GM23338 (cell line): Measurements from ENCODE around the gene ATP6V1E1. TPM values are rescaled to one million over a fixed set of nuclear protein-coding genes. Genes with fewer than 3 reads are reported as not detected.

Experiments used
- ATAC-seq: fragments of 200-7000 bp; cut with Tn5 transposase; 3 replicates; pipeline ENCODE4 v1.9.1; 2020
- DNase-seq: peaks from one replicate; pipeline ENCODE4 v3.0.0-alpha.2; 2015; ENCODE audit warnings: low spot score
- H2AFZ ChIP-seq: fragments of 200-600 bp; sonication (generic); 2 replicates; pipeline ENCODE4 v1.8.0; 2016; ENCODE audit warnings: antibody characterized with exemption, mild to moderate bottlenecking, moderate library complexity
- H3F3A ChIP-seq: fragments of 200-600 bp; sonication (generic); replicated peaks from 2 replicates; pipeline ENCODE4 v1.8.0; 2017; ENCODE audit warnings: antibody characterized with exemption, mixed run types, low read depth
- H3K27ac ChIP-seq: fragments of 200-600 bp; sonication (generic); 2 replicates; pipeline ENCODE4 v1.6.1; 2016; ENCODE audit warnings: low read depth
- H3K27me3 ChIP-seq: fragments of 200-600 bp; sonication (generic); 2 replicates; pipeline ENCODE4 v1.8.0; 2016; ENCODE audit warnings: mild to moderate bottlenecking, mixed run types, moderate library complexity; ENCODE audit not compliant: insufficient read depth
- H3K36me3 ChIP-seq: fragments of 200-600 bp; sonication (generic); 2 replicates; pipeline ENCODE4 v1.8.0; 2016; ENCODE audit warnings: mild to moderate bottlenecking; ENCODE audit not compliant: insufficient read depth
- H3K4me1 ChIP-seq: fragments of 200-600 bp; sonication (generic); 2 replicates; pipeline ENCODE4 v1.8.0; 2016; ENCODE audit warnings: mild to moderate bottlenecking, moderate library complexity; ENCODE audit not compliant: insufficient read depth
- H3K4me2 ChIP-seq: fragments of 200-600 bp; sonication (generic); 2 replicates; pipeline ENCODE4 v1.7.1; 2017; ENCODE audit warnings: mixed run types
- H3K4me3 ChIP-seq: fragments of 200-600 bp; sonication (generic); 2 replicates; pipeline ENCODE4 v1.6.1; 2016; ENCODE audit warnings: mixed run types
- H3K79me2 ChIP-seq: fragments of 200-600 bp; sonication (generic); replicated peaks from 2 replicates; pipeline ENCODE4 v1.8.0; 2017; ENCODE audit warnings: mild to moderate bottlenecking; ENCODE audit not compliant: insufficient read depth
- H3K9me2 ChIP-seq: fragments of 200-600 bp; sonication (generic); 2 replicates; pipeline ENCODE4 v1.8.0; 2017; ENCODE audit not compliant: insufficient read depth
- H4K20me1 ChIP-seq: fragments of 200-600 bp; sonication (generic); replicated peaks from 2 replicates; pipeline ENCODE4 v1.8.0; 2017; ENCODE audit warnings: mild to moderate bottlenecking; ENCODE audit not compliant: insufficient read depth
- H3K27ac Mint-ChIP-seq: 2 replicates; pipeline ENCODE4 v1.8.0; 2020; ENCODE audit warnings: inconsistent platforms, mild to moderate bottlenecking, moderate library complexity, mixed read lengths
- H3K27me3 Mint-ChIP-seq: 3 replicates; pipeline ENCODE4 v1.8.0; 2022; ENCODE audit warnings: low read depth, mild to moderate bottlenecking, moderate library complexity, mixed read lengths, inconsistent platforms; ENCODE audit not compliant: insufficient read depth, poor library complexity
- H3K36me3 Mint-ChIP-seq: 3 replicates; pipeline ENCODE4 v1.8.0; 2021; ENCODE audit warnings: low read depth, mild to moderate bottlenecking, inconsistent platforms, moderate library complexity, mixed read lengths
- H3K4me1 Mint-ChIP-seq: 3 replicates; pipeline ENCODE4 v1.8.0; 2020; ENCODE audit warnings: mild to moderate bottlenecking, inconsistent platforms, mixed read lengths
- H3K4me3 Mint-ChIP-seq: 3 replicates; pipeline ENCODE4 v1.8.0; 2021; ENCODE audit warnings: moderate library complexity, mild to moderate bottlenecking, inconsistent platforms, mixed read lengths
- H3K9me3 Mint-ChIP-seq: 3 replicates; pipeline ENCODE4 v1.8.0; 2020; ENCODE audit warnings: moderate library complexity, mild to moderate bottlenecking, inconsistent platforms, mixed read lengths
- CREB1 ChIP-seq: fragments of 250-450 bp; sonication (Bioruptor Pico); IDR thresholded peaks from 2 replicates; pipeline ENCODE4 v1.5.0; 2020; ENCODE audit warnings: low read depth, mild to moderate bottlenecking, moderate library complexity
- EZH2 ChIP-seq: fragments of 200-600 bp; sonication (generic); IDR thresholded peaks from one replicate; pipeline ENCODE4 v1.8.0; 2017; ENCODE audit warnings: antibody characterized with exemption, mild to moderate bottlenecking, low read depth; ENCODE audit not compliant: unreplicated experiment
- EZH2phosphoT487 ChIP-seq: fragments of 200-600 bp; sonication (generic); IDR thresholded peaks from one replicate; pipeline ENCODE4 v1.8.1; 2018; ENCODE audit warnings: antibody characterized with exemption; ENCODE audit not compliant: unreplicated experiment
- JUNB ChIP-seq: IDR thresholded peaks from one replicate; pipeline ENCODE4 v1.6.1; 2016; ENCODE audit warnings: antibody characterized with exemption; ENCODE audit not compliant: unreplicated experiment
- NANOG ChIP-seq: IDR thresholded peaks from 2 replicates; pipeline ENCODE4 v1.6.1; 2016; ENCODE audit warnings: antibody characterized with exemption, borderline replicate concordance
- POLR2AphosphoS5 ChIP-seq: IDR thresholded peaks from 2 replicates; pipeline ENCODE4 v1.6.1; 2016; ENCODE audit warnings: antibody characterized with exemption, low read depth
- STAT1 ChIP-seq: IDR thresholded peaks from one replicate; pipeline ENCODE4 v1.6.1; 2016; ENCODE audit warnings: antibody characterized with exemption; ENCODE audit not compliant: unreplicated experiment
- ZNF114 ChIP-seq: fragments of 250-450 bp; sonication (Bioruptor Pico); IDR thresholded peaks from 2 replicates; pipeline ENCODE4 v1.5.0; 2020; ENCODE audit warnings: mild to moderate bottlenecking, moderate library complexity
- ZNF331 ChIP-seq: fragments of 250-450 bp; sonication (Bioruptor Pico); IDR thresholded peaks from 2 replicates; pipeline ENCODE4 v1.5.0; 2020; ENCODE audit warnings: low read depth, mild to moderate bottlenecking, moderate library complexity
- polyA plus RNA-seq: library from polyadenylated mRNA; unstranded; fragments of >200 nt; fragmentation: Nextera tagmentation; extraction: Ambion mirVana; gene quantifications from 2 replicates; pipeline ENCODE4 v1.2.1, GENCODE V29; 2016
- total RNA-seq: library from RNA; depleted of rRNA; stranded (reverse); fragments of >200 nt; shearing (Covaris generic); gene quantifications from 2 replicates; pipeline ENCODE4 v1.2.3, GENCODE V29; 2014
- TF ChIP-seq, protein P1 (sequence below): IDR thresholded peaks from one replicate; pipeline ENCODE4 v1.6.1; 2018; ENCODE audit warnings: antibody characterized with exemption; ENCODE audit not compliant: unreplicated experiment
- TF ChIP-seq, protein P2 (sequence below): fragments of 250-450 bp; sonication (Bioruptor Pico); IDR thresholded peaks from 2 replicates; pipeline ENCODE4 v1.5.0; 2020; ENCODE audit warnings: mild to moderate bottlenecking, moderate library complexity
- TF ChIP-seq, protein P3 (sequence below): IDR thresholded peaks from 2 replicates; pipeline ENCODE4 v1.6.1; 2016; ENCODE audit warnings: antibody characterized with exemption
- TF ChIP-seq, protein P4 (sequence below), 2 experiments: fragments of 200-600 bp in 1 of 2; sonication (generic) in 1 of 2; conservative IDR thresholded peaks; 2 replicates each; pipeline versions ENCODE4 v1.5.1 to v1.6.1; 2016 to 2017; ENCODE audit warnings: antibody characterized with exemption in 2 of 2, low read depth in 2 of 2, mild to moderate bottlenecking in 2 of 2, moderate library complexity in 1 of 2

Gene ATP6V1E1
- total and polyA plus RNA-seq, 2 experiments from 2014 or later, result 74.5 to 81.7 TPM

DNA sequence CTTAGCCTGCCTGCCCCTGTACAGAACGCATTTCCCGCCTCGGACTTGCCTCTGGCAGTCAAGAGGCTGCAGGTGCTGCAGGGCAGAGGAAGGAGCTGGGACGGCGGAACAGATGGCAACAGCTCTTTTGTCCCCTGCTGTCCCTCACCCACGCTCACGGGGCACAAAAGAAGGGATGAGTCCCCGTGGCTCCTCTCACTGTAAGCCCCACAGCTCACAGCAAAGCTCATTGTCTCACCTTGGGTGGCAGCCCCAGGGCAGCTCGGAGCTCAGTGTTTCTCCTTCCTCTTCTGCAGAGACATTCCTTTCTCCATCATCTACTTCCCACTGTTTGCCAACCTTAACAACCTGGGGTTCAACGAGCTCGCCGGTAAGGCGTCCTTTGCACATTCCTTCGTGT lies 40.9 kb downstream of the ATP6V1E1 start:
- TF ChIP-seq, protein P1, sequence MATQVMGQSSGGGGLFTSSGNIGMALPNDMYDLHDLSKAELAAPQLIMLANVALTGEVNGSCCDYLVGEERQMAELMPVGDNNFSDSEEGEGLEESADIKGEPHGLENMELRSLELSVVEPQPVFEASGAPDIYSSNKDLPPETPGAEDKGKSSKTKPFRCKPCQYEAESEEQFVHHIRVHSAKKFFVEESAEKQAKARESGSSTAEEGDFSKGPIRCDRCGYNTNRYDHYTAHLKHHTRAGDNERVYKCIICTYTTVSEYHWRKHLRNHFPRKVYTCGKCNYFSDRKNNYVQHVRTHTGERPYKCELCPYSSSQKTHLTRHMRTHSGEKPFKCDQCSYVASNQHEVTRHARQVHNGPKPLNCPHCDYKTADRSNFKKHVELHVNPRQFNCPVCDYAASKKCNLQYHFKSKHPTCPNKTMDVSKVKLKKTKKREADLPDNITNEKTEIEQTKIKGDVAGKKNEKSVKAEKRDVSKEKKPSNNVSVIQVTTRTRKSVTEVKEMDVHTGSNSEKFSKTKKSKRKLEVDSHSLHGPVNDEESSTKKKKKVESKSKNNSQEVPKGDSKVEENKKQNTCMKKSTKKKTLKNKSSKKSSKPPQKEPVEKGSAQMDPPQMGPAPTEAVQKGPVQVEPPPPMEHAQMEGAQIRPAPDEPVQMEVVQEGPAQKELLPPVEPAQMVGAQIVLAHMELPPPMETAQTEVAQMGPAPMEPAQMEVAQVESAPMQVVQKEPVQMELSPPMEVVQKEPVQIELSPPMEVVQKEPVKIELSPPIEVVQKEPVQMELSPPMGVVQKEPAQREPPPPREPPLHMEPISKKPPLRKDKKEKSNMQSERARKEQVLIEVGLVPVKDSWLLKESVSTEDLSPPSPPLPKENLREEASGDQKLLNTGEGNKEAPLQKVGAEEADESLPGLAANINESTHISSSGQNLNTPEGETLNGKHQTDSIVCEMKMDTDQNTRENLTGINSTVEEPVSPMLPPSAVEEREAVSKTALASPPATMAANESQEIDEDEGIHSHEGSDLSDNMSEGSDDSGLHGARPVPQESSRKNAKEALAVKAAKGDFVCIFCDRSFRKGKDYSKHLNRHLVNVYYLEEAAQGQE, result no peak
- TF ChIP-seq, protein P2, sequence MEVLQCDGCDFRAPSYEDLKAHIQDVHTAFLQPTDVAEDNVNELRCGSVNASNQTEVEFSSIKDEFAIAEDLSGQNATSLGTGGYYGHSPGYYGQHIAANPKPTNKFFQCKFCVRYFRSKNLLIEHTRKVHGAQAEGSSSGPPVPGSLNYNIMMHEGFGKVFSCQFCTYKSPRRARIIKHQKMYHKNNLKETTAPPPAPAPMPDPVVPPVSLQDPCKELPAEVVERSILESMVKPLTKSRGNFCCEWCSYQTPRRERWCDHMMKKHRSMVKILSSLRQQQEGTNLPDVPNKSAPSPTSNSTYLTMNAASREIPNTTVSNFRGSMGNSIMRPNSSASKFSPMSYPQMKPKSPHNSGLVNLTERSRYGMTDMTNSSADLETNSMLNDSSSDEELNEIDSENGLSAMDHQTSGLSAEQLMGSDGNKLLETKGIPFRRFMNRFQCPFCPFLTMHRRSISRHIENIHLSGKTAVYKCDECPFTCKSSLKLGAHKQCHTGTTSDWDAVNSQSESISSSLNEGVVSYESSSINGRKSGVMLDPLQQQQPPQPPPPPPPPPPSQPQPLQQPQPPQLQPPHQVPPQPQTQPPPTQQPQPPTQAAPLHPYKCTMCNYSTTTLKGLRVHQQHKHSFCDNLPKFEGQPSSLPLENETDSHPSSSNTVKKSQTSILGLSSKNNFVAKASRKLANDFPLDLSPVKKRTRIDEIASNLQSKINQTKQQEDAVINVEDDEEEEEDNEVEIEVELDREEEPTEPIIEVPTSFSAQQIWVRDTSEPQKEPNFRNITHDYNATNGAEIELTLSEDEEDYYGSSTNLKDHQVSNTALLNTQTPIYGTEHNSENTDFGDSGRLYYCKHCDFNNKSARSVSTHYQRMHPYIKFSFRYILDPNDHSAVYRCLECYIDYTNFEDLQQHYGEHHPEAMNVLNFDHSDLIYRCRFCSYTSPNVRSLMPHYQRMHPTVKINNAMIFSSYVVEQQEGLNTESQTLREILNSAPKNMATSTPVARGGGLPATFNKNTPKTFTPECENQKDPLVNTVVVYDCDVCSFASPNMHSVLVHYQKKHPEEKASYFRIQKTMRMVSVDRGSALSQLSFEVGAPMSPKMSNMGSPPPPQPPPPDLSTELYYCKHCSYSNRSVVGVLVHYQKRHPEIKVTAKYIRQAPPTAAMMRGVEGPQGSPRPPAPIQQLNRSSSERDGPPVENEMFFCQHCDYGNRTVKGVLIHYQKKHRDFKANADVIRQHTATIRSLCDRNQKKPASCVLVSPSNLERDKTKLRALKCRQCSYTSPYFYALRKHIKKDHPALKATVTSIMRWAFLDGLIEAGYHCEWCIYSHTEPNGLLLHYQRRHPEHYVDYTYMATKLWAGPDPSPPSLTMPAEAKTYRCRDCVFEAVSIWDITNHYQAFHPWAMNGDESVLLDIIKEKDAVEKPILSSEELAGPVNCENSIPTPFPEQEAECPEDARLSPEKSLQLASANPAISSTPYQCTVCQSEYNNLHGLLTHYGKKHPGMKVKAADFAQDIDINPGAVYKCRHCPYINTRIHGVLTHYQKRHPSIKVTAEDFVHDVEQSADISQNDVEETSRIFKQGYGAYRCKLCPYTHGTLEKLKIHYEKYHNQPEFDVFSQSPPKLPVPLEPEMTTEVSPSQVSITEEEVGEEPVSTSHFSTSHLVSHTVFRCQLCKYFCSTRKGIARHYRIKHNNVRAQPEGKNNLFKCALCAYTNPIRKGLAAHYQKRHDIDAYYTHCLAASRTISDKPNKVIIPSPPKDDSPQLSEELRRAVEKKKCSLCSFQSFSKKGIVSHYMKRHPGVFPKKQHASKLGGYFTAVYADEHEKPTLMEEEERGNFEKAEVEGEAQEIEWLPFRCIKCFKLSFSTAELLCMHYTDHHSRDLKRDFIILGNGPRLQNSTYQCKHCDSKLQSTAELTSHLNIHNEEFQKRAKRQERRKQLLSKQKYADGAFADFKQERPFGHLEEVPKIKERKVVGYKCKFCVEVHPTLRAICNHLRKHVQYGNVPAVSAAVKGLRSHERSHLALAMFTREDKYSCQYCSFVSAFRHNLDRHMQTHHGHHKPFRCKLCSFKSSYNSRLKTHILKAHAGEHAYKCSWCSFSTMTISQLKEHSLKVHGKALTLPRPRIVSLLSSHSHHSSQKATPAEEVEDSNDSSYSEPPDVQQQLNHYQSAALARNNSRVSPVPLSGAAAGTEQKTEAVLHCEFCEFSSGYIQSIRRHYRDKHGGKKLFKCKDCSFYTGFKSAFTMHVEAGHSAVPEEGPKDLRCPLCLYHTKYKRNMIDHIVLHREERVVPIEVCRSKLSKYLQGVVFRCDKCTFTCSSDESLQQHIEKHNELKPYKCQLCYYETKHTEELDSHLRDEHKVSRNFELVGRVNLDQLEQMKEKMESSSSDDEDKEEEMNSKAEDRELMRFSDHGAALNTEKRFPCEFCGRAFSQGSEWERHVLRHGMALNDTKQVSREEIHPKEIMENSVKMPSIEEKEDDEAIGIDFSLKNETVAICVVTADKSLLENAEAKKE, result no peak
- no peak for TF ChIP-seq EZH2phosphoT487
- TF ChIP-seq, protein P3, sequence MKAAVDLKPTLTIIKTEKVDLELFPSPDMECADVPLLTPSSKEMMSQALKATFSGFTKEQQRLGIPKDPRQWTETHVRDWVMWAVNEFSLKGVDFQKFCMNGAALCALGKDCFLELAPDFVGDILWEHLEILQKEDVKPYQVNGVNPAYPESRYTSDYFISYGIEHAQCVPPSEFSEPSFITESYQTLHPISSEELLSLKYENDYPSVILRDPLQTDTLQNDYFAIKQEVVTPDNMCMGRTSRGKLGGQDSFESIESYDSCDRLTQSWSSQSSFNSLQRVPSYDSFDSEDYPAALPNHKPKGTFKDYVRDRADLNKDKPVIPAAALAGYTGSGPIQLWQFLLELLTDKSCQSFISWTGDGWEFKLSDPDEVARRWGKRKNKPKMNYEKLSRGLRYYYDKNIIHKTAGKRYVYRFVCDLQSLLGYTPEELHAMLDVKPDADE, result no peak
- no peak for TF ChIP-seq EZH2
- no peak for TF ChIP-seq STAT1
- no peak for TF ChIP-seq NANOG
- TF ChIP-seq, protein P4, sequence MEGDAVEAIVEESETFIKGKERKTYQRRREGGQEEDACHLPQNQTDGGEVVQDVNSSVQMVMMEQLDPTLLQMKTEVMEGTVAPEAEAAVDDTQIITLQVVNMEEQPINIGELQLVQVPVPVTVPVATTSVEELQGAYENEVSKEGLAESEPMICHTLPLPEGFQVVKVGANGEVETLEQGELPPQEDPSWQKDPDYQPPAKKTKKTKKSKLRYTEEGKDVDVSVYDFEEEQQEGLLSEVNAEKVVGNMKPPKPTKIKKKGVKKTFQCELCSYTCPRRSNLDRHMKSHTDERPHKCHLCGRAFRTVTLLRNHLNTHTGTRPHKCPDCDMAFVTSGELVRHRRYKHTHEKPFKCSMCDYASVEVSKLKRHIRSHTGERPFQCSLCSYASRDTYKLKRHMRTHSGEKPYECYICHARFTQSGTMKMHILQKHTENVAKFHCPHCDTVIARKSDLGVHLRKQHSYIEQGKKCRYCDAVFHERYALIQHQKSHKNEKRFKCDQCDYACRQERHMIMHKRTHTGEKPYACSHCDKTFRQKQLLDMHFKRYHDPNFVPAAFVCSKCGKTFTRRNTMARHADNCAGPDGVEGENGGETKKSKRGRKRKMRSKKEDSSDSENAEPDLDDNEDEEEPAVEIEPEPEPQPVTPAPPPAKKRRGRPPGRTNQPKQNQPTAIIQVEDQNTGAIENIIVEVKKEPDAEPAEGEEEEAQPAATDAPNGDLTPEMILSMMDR (conservative IDR thresholded peaks at IDR 0.05; ENCODE audit: low read depth in 2 of 2), result no peak
- TF ChIP-seq JUNB, result no peak
- TF ChIP-seq ZNF331 (CRISPR knock-in tag), result no peak
- TF ChIP-seq POLR2AphosphoS5, result no peak
- TF ChIP-seq CREB1 (CRISPR knock-in tag), result no peak
- no peak for TF ChIP-seq ZNF114 (CRISPR knock-in tag)
- Mint-ChIP-seq H3K27me3 (no peaks in the 10 kb centered on the region), H3K4me3 (no peak overlapping the region), H3K36me3 (peaks cover 28% of the 10 kb centered on the region), H3K9me3 (no peaks in the 10 kb centered on the region), H3K4me1 (no peaks in the 10 kb centered on the region; the same call in 2 of the 3 replicates), H3K27ac (no peak overlapping the region)
- H3K27ac ChIP-seq, result no peak overlapping the region
- H3F3A ChIP-seq, result 0 out of 2 replicates have a peak, but pooled peaks cover 3% of the 10 kb centered on the region
- H3K36me3 ChIP-seq, result peaks cover 13% of the 10 kb centered on the region
- no peak overlapping the region for H2AFZ ChIP-seq
- peak; percentile 35 for ATAC-seq
- no peak for DNase-seq
- no peaks in the 10 kb centered on the region for H3K79me2 ChIP-seq
- H3K4me1 ChIP-seq, result no peaks in the 10 kb centered on the region
- H4K20me1 ChIP-seq, result no peaks in the 10 kb centered on the region
- no peaks in the 10 kb centered on the region for H3K27me3 ChIP-seq
- no peak overlapping the region for H3K4me3 ChIP-seq
- no peaks in the 10 kb centered on the region for H3K9me2 ChIP-seq
- H3K4me2 ChIP-seq, result no peak overlapping the region
